Mucosa of descending colon (tissue), 3 donors: ENCODE data around the gene PIGB. TPM values are rescaled to one million over a fixed set of nuclear protein-coding genes. Genes with fewer than 3 reads are reported as not detected.
"Not testable (repeated sequence)": the region's sequence is repeated elsewhere in the genome, so short reads cannot be mapped to it uniquely, and the experiment has no call there.

ENCODE experiments used
- ATAC-seq: fragments of 200-7000 bp; cut with Tn5 transposase; one replicate; pipeline ENCODE4 v1.9.1; 2020; ENCODE audit warnings: mild to moderate bottlenecking, moderate library complexity
- DNase-seq, 3 donors: peaks; one replicate each; pipeline ENCODE4 v3.0.0-alpha.2; 2020
- H3K36me3 ChIP-seq: fragments of 200-600 bp; one replicate; pipeline ENCODE4 v1.8.0; 2021; ENCODE audit warnings: low read depth, mild to moderate bottlenecking
- H3K4me1 ChIP-seq: fragments of 200-600 bp; one replicate; pipeline ENCODE4 v1.8.0; 2021; ENCODE audit warnings: low read depth, mild to moderate bottlenecking
- H3K4me3 ChIP-seq: fragments of 200-600 bp; one replicate; pipeline ENCODE4 v1.8.0; 2021; ENCODE audit warnings: mild to moderate bottlenecking
- H3K9me3 ChIP-seq: fragments of 200-600 bp; one replicate; pipeline ENCODE4 v1.8.0; 2021; ENCODE audit warnings: mild to moderate bottlenecking
- CTCF ChIP-seq: fragments of 200-600 bp; IDR thresholded peaks from one replicate; pipeline ENCODE4 v1.8.0; 2022; ENCODE audit warnings: antibody characterized with exemption, mild to moderate bottlenecking
- intact Hi-C, 2 donors: fragments of 100-400 bp; cut with DNase I in 1 of 2; cut with micrococcal nuclease in 1 of 2; formaldehyde crosslinking; loops; one replicate each; pipeline versions ENCODE4 v1.11.0 to v1.11.1; 2022; cut with DNase I, micrococcal nuclease
- microRNA-seq: library from miRNA; unstranded; fragments of <30 nt; microRNA quantifications from one replicate; pipeline ENCODE4, GENCODE V29; 2019
- total RNA-seq, 3 donors: library from RNA; stranded (reverse); fragmentation: NEBNext Ultra II Directional in 2 of 3; extraction: Animal tissue kit (Norgen Biotek cat#: 25700) in 2 of 3; gene quantifications; one replicate each; pipeline versions ENCODE4 v1.2.1 to v1.2.4, GENCODE V29; 2021 to 2023
- donor health status: DM: no; HTN: no; CAD: no; lungs with moderate emphysema.
- donor health status: DM: no; HTN: no; CAD: no.
- donor health status: DM: no; HTN: yes; CAD: no.

Gene PIGB
- total RNA-seq, 3 donors from 2014 or later: 12.8 to 17.9 (median 17.1) TPM

GRCh38 chr15:55394694-55395093 is 75.7 kb downstream of the PIGB start:
- no peaks in the 10 kb centered on the region for H3K4me1 ChIP-seq
- no peak for DNase-seq
- H3K4me3 ChIP-seq: no peak overlapping the region
- no peaks in the 10 kb centered on the region for H3K36me3 ChIP-seq
- ATAC-seq: no peak
- H3K9me3 ChIP-seq: no peaks in the 10 kb centered on the region
- intact Hi-C loops: no loop called here
- no peak for TF ChIP-seq CTCF

- Histone ChIP-seq H3K4me3 (no peak overlapping the region), H3K36me3 (no peaks in the 10 kb centered on the region), H3K9me3 (no peaks in the 10 kb centered on the region), H3K4me1 (peaks cover 6% of the 10 kb centered on the region)
- DNase-seq: no peak
- intact Hi-C loops: no loop called here
- no peak for TF ChIP-seq CTCF
- ATAC-seq: no peak
Observed at GRCh38 chr15:55398243-55398642, 79.2 kb downstream of the PIGB start.

GRCh38 chr15:55400050-55400449 is 81.0 kb downstream of the PIGB start:
- H3K4me3 ChIP-seq, H3K9me3 ChIP-seq, intact Hi-C loops, DNase-seq, ATAC-seq, H3K36me3 ChIP-seq: not testable (repeated sequence)
- peaks cover 20% of the 10 kb centered on the region for H3K4me1 ChIP-seq

- DNase-seq (no peak), ATAC-seq (no peak)
- Histone ChIP-seq H3K4me3 (no peak overlapping the region), H3K9me3 (no peaks in the 10 kb centered on the region), H3K4me1 (peaks cover 20% of the 10 kb centered on the region), H3K36me3 (no peaks in the 10 kb centered on the region)
- intact Hi-C loops: no loop called here
- TF ChIP-seq CTCF: no peak
Observed at GRCh38 chr15:55401786-55402246, 82.8 kb downstream of the PIGB start.

- no peaks in the 10 kb centered on the region for H3K36me3 ChIP-seq
Observed at GRCh38 chr15:55402707-55403106, 83.7 kb downstream of the PIGB start.

GRCh38 chr15:55403531-55403930 is 84.5 kb downstream of the PIGB start:
- intact Hi-C loops: no loop called here
- ATAC-seq (peak; percentile 3), DNase-seq (no peak)
- no peak for TF ChIP-seq CTCF
- peaks cover 20% of the 10 kb centered on the region for H3K4me1 ChIP-seq
- no peaks in the 10 kb centered on the region for H3K36me3 ChIP-seq
- H3K4me3 ChIP-seq: no peak overlapping the region
- H3K9me3 ChIP-seq: no peaks in the 10 kb centered on the region

More at GRCh38 chr15:55402707-55403106, 83.7 kb downstream of the PIGB start:
- intact Hi-C loops: no loop called here
- peaks cover 20% of the 10 kb centered on the region for H3K4me1 ChIP-seq
- H3K9me3 ChIP-seq: no peaks in the 10 kb centered on the region
- no peak for TF ChIP-seq CTCF
- ATAC-seq (no peak), DNase-seq (no peak)
- no peak overlapping the region for H3K4me3 ChIP-seq

Small RNAs within 50 kb of the gene (microRNA-seq; reads per million reads assigned to microRNA genes)
- 92.0 reads per million, percentile 60 among the genes with 10 or more reads in this experiment for gene MIR628

Other genes starting within 250 kb of the PIGB start
- gene RSL24D1, start 122.3 kb upstream of the PIGB start, total RNA-seq: 10 to 100 TPM; 29.9 to 79.0 (median 40.5) TPM
- gene RAB27A, start 29.4 kb upstream of the PIGB start, total RNA-seq: 10 to 100 TPM; 39.0 to 59.8 (median 56.7) TPM
- gene PIGBOS1, start 99 bp upstream of the PIGB start, total RNA-seq: 10 to 100 TPM in 1 of 3 donors, 1 to 10 TPM in 2; 7.7 to 11.0 (median 9.8) TPM
- 10 to 100 TPM; 45.5 to 60.2 (median 51.8) TPM for gene CCPG1, start 89.1 kb downstream of the PIGB start, total RNA-seq
- 1 to 10 TPM; 3.0 to 6.5 (median 5.4) TPM for gene PIERCE2, start 89.3 kb downstream of the PIGB start, total RNA-seq
- gene DNAAF4, start 189.0 kb downstream of the PIGB start, total RNA-seq: 1 to 10 TPM in 1 of 3 donors, under 1 TPM in 2; 0.17 to 1.0 (median 0.41) TPM